PC-3 (cell line): ENCODE measurements around the gene FGD3. TPM values are rescaled to one million over a fixed set of nuclear protein-coding genes. Genes with fewer than 3 reads are reported as not detected.

ENCODE experiments used
- ATAC-seq: fragments of 200-7000 bp; cut with Tn5 transposase; 2 replicates; pipeline ENCODE4 v1.9.1; 2020; ENCODE audit warnings: mild to moderate bottlenecking, moderate library complexity
- BruUV-seq: library from RNA; stranded (reverse); fragments of 400-500 nt; replicated peaks from 2 replicates; lab custom pipeline; 2021; lab: Mats Ljungman, UMichigan
- CTCF ChIA-PET: fragments of 300-600 bp; sonication (Branson Sonifier 250); formaldehyde crosslinking; loops from one replicate; lab custom pipeline; 2022; ENCODE audit warnings: antibody characterized with exemption; lab: Charles Lee
- POLR2A ChIA-PET: fragments of 300-600 bp; sonication (Branson Sonifier 250); formaldehyde crosslinking; loops from one replicate; lab custom pipeline; 2022; ENCODE audit warnings: antibody characterized with exemption; ENCODE audit not compliant: unreplicated experiment; lab: Charles Lee
- DNase-seq: peaks from one replicate; pipeline ENCODE4 v3.0.0-alpha.2; 2015
- H2AFZ ChIP-seq: fragments of 300-600 bp; sonication (generic); 2 replicates; pipeline ENCODE4 v1.6.0; 2016; ENCODE audit warnings: antibody characterized with exemption, low read length
- H3F3A ChIP-seq: fragments of 300-600 bp; sonication (generic); one replicate; pipeline ENCODE4 v1.6.0; 2017; ENCODE audit warnings: antibody characterized with exemption, low read length, control low read depth, mild to moderate bottlenecking; ENCODE audit not compliant: unreplicated experiment
- H3K27ac ChIP-seq: fragments of 300-600 bp; sonication (generic); 2 replicates; pipeline ENCODE4 v1.5.1; 2016; ENCODE audit warnings: mild to moderate bottlenecking, low read length
- H3K27me3 ChIP-seq: fragments of 300-600 bp; sonication (generic); 2 replicates; pipeline ENCODE4 v1.6.1; 2016; ENCODE audit warnings: low read length, mixed read lengths
- H3K36me3 ChIP-seq: fragments of 300-600 bp; sonication (generic); 2 replicates; pipeline ENCODE4 v1.6.1; 2016; ENCODE audit warnings: low read depth, mixed run types, low read length, mixed read lengths
- H3K4me1 ChIP-seq: fragments of 300-600 bp; sonication (generic); 2 replicates; pipeline ENCODE4 v1.5.1; 2016; ENCODE audit warnings: low read length; ENCODE audit not compliant: insufficient read depth
- H3K4me2 ChIP-seq: fragments of 300-600 bp; sonication (generic); 2 replicates; pipeline ENCODE4 v1.6.0; 2016; ENCODE audit warnings: low read length
- H3K4me3 ChIP-seq: fragments of 300-600 bp; sonication (generic); 2 replicates; pipeline ENCODE4 v1.5.1; 2016; ENCODE audit warnings: mild to moderate bottlenecking, low read length, mixed read lengths
- H3K79me2 ChIP-seq: fragments of 300-600 bp; sonication (generic); 2 replicates; pipeline ENCODE4 v1.6.1; 2017; ENCODE audit warnings: low read length, mixed read lengths
- H3K9ac ChIP-seq: fragments of 300-600 bp; sonication (generic); 2 replicates; pipeline ENCODE4 v1.6.0; 2016; ENCODE audit warnings: mild to moderate bottlenecking, low read length
- H3K9me2 ChIP-seq: fragments of 300-600 bp; sonication (generic); replicated peaks from 2 replicates; pipeline ENCODE4 v1.6.1; 2016; ENCODE audit warnings: mixed run types, low read length, mixed read lengths
- H3K9me3 ChIP-seq: fragments of 300-600 bp; sonication (generic); 2 replicates; pipeline ENCODE4 v1.6.1; 2016; ENCODE audit warnings: low read length, mixed read lengths
- H4K20me1 ChIP-seq: fragments of 300-600 bp; sonication (generic); 2 replicates; pipeline ENCODE4 v1.6.1; 2016; ENCODE audit warnings: low read length, mixed read lengths
- EZH2 ChIP-seq: fragments of 300-600 bp; sonication (generic); IDR thresholded peaks from one replicate; pipeline ENCODE4 v1.6.1; 2017; ENCODE audit warnings: antibody characterized with exemption, mild to moderate bottlenecking, low read length; ENCODE audit not compliant: unreplicated experiment
- EZH2phosphoT487 ChIP-seq: fragments of 300-600 bp; sonication (generic); IDR thresholded peaks from 2 replicates; pipeline ENCODE4 v1.6.1; 2018; ENCODE audit warnings: mild to moderate bottlenecking, antibody characterized with exemption, low read length, borderline replicate concordance
- intact Hi-C: fragments of 100-400 bp; cut with micrococcal nuclease; formaldehyde crosslinking; loops from 2 replicates; pipeline ENCODE4 v1.9.0; 2023
- total RNA-seq: library from RNA; depleted of rRNA; stranded (reverse); fragments of >200 nt; gene quantifications from 2 replicates; pipeline ENCODE4 v1.2.3, GENCODE V29; 2014
- TF ChIP-seq, protein P1 (sequence below): fragments of 300-600 bp; sonication (generic); conservative IDR thresholded peaks from 2 replicates; pipeline ENCODE4 v1.5.1; 2017; ENCODE audit warnings: antibody characterized with exemption, low read depth, mild to moderate bottlenecking, low read length

Gene FGD3
- total RNA-seq, 1 experiment from 2014 or later, result 5.4 TPM

- H3K9ac ChIP-seq, result no peak overlapping the region
- no peaks in the 10 kb centered on the region for H4K20me1 ChIP-seq
- H3K27ac ChIP-seq, result no peak overlapping the region
- peaks cover 27% of the 10 kb centered on the region for H3K4me1 ChIP-seq
- DNase-seq (no peak), ATAC-seq (no peak)
- no peak overlapping the region for H3K4me2 ChIP-seq
- no peaks in the 10 kb centered on the region for H3F3A ChIP-seq
- H3K36me3 ChIP-seq, result no peaks in the 10 kb centered on the region
- H2AFZ ChIP-seq, result no peak overlapping the region
- peaks cover 11% of the 10 kb centered on the region for H3K79me2 ChIP-seq
- H3K9me2 ChIP-seq, result no peaks in the 10 kb centered on the region
- intact Hi-C loops, result loop anchor here (2.0 kb wide), 1 partner anchor 37 kb away; no protein-coding TSS in a partner anchor
- no TSS peak for BruUV-seq
- no peaks in the 10 kb centered on the region for H3K9me3 ChIP-seq
- no peak for TF ChIP-seq EZH2
- TF ChIP-seq, protein P1, sequence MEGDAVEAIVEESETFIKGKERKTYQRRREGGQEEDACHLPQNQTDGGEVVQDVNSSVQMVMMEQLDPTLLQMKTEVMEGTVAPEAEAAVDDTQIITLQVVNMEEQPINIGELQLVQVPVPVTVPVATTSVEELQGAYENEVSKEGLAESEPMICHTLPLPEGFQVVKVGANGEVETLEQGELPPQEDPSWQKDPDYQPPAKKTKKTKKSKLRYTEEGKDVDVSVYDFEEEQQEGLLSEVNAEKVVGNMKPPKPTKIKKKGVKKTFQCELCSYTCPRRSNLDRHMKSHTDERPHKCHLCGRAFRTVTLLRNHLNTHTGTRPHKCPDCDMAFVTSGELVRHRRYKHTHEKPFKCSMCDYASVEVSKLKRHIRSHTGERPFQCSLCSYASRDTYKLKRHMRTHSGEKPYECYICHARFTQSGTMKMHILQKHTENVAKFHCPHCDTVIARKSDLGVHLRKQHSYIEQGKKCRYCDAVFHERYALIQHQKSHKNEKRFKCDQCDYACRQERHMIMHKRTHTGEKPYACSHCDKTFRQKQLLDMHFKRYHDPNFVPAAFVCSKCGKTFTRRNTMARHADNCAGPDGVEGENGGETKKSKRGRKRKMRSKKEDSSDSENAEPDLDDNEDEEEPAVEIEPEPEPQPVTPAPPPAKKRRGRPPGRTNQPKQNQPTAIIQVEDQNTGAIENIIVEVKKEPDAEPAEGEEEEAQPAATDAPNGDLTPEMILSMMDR, result no peak
- TF ChIP-seq EZH2phosphoT487, result no peak
- H3K27me3 ChIP-seq, result no peaks in the 10 kb centered on the region
- CTCF ChIA-PET, result no interaction called here
- POLR2A ChIA-PET, result no interaction called here
- H3K4me3 ChIP-seq, result no peak overlapping the region
Measured at GRCh38 chr9:93061791-93062763, 114.8 kb downstream of the FGD3 start.

DNA sequence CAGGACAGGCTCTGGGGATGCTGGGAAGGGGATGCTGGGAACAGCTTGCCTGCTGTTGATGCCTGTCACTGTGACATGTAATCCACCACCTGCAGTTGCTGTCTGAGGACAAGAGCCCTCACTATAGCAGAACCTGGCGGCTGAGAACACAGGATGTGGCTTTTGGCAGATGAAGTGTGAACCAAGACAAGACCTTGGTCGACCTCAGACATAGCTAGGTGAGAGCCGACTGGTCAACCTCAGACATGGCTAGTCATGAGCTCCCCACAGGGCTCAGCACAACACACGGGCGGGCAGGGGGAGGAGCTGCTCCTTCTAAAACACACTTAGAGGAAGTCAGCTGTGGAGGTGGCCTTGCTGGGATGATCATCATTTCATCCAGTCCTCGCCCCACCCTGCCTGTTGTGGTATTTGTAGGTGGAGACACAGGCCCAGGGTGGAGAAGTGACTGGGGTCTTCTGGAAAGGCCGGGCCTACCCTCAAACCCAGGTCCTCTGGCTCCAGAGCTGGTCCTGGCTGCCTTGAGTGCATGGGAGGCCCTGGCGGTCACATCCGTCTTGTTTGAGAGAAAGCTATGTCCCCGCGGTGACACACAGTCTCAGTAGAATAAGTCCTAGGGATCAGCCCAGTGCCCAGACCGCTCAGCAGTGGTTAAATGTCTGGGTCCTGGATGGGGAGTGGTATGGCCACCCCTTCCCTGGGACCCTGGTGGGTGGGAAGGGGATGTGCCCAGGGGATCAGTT lies 117.2 kb downstream of the FGD3 start:
- peaks cover 22% of the 10 kb centered on the region for H3K4me1 ChIP-seq
- H3K9ac ChIP-seq, result no peak overlapping the region
- BruUV-seq, result no TSS peak
- H3K4me3 ChIP-seq, result no peak overlapping the region
- ChIA-PET POLR2A (no interaction called here), CTCF (no interaction called here)
- H3F3A ChIP-seq, result no peaks in the 10 kb centered on the region
- intact Hi-C loops, result no loop called here
- TF ChIP-seq, protein P1, result no peak
- TF ChIP-seq EZH2 (no peak), EZH2phosphoT487 (no peak)
- no peaks in the 10 kb centered on the region for H3K27me3 ChIP-seq
- H3K79me2 ChIP-seq, result peaks cover 10% of the 10 kb centered on the region
- H3K27ac ChIP-seq, result no peak overlapping the region
- no peak overlapping the region for H3K4me2 ChIP-seq
- ATAC-seq, result no peak
- no peak overlapping the region for H2AFZ ChIP-seq
- no peak for DNase-seq
- no peaks in the 10 kb centered on the region for H3K36me3 ChIP-seq
- H4K20me1 ChIP-seq, result no peaks in the 10 kb centered on the region
- no peaks in the 10 kb centered on the region for H3K9me3 ChIP-seq
- H3K9me2 ChIP-seq, result no peaks in the 10 kb centered on the region
